Gastroesophageal sphincter (tissue), 3 donors: ENCODE measurements around the gene CD248.
A peak's percentile ranks its signal among the peaks of the same experiment; 100 is the strongest.

Experiments used
- CTCF ChIP-seq, 4 experiments: fragments of 200-600 bp in 2 of 4; fragments of 450-650 bp in 2 of 4; sonication (generic) in 1 of 4; IDR thresholded peaks; one replicate each; pipeline ENCODE4 v1.5.1; 2017 to 2019; ENCODE audit warnings: antibody characterized with exemption in 4 of 4, mild to moderate bottlenecking in 2 of 4, moderate library complexity in 2 of 4
- EP300 ChIP-seq: sonication (generic); formaldehyde crosslinking; IDR thresholded peaks from one replicate; pipeline ENCODE4 v1.6.1; 2017; ENCODE audit warnings: antibody characterized with exemption, mild to moderate bottlenecking

DNA sequence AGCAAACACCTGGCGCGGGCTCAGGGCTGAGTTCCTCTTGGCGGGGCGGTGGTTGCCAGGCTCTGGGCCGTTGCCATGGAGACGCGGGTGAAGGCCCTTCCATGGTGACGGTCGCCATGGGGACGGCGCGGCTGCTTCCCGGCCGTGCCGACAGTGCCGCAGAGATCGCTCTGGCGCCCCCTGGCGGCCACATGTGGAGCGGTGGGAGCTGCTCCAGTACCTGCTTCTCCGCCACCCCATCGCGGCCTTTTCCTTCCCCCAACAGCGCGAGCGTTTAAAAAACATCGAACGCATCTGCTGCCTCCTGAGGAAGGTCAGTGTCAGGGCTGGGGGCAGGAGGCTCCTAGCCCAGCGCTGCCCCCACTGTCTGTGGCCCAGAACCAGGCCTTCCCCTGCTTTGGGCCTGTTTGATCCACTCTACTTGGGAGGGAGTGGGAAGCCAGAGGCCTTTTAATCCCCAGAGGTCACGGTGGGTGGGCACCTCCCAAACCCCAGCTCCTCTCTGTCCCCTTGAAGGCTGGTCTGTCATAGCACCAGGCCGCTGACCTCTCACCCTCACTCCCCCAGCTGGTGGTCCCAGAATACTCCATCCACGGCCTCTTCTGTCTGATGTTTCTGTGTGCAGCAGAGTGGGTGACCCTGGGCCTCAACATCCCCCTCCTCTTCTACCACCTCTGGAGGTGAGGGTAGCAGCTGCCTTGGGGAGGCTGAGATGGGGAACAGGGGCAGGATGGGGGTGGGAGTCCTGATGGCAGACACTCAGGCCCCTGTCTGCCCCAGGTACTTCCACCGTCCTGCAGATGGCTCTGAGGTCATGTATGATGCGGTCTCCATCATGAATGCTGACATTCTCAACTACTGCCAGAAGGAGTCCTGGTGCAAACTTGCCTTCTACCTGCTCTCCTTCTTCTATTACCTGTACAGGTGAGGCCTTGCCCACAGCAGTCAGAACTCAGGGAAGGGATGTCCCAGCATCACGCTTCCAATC lies 34.1 kb downstream of the CD248 start:
- peak in 3 of 4 experiments; percentile 97 to 99 (median 99) for TF ChIP-seq CTCF (IDR thresholded peaks at IDR 0.05)
- no peak for TF ChIP-seq EP300
